Measurements from ENCODE around the gene SPATS2.

Gene SPATS2

GRCh38 chr12:49397000-49397399 is 29.7 kb downstream of the SPATS2 start:
- no peaks in the 10 kb centered on the region for H3K27me3 ChIP-seq (replicated peaks)
- no peak for DNase-seq
- H3K36me3 ChIP-seq (replicated peaks) = no peaks in the 10 kb centered on the region
- H3K27ac ChIP-seq = no peak overlapping the region
- in situ Hi-C loops (cut with HindIII; ENCODE audit: low pct_ligation_motif_present, low sequenced_read_pairs) = no loop called here
- no peak for TF ChIP-seq CTCF (IDR thresholded peaks at IDR 0.05; ENCODE audit: low read depth, low read length, missing control alignments)
- H3K4me3 ChIP-seq (ENCODE audit: low read depth, low read length) = no peak overlapping the region

- Histone ChIP-seq H3K27ac (no peak overlapping the region), H3K36me3 (replicated peaks) (no peaks in the 10 kb centered on the region), H3K4me3 (ENCODE audit: low read depth, low read length) (no peak overlapping the region), H3K27me3 (replicated peaks) (no peaks in the 10 kb centered on the region)
- TF ChIP-seq CTCF (IDR thresholded peaks at IDR 0.05; ENCODE audit: low read depth, low read length, missing control alignments) = no peak
- peak; percentile 6 for DNase-seq
- in situ Hi-C loops (cut with HindIII; ENCODE audit: low pct_ligation_motif_present, low sequenced_read_pairs) = no loop called here
These were observed 33.0 kb downstream of the SPATS2 start for GRCh38 chr12:49400304-49400703.

- no peak overlapping the region for H3K27ac ChIP-seq
- H3K4me3 ChIP-seq (ENCODE audit: low read depth, low read length) = no peak overlapping the region
- H3K36me3 ChIP-seq (replicated peaks) = no peaks in the 10 kb centered on the region
- DNase-seq = no peak
- in situ Hi-C loops (cut with HindIII; ENCODE audit: low pct_ligation_motif_present, low sequenced_read_pairs) = no loop called here
- no peaks in the 10 kb centered on the region for H3K27me3 ChIP-seq (replicated peaks)
- no peak for TF ChIP-seq CTCF (IDR thresholded peaks at IDR 0.05; ENCODE audit: low read depth, low read length, missing control alignments)
These were observed 36.7 kb downstream of the SPATS2 start for GRCh38 chr12:49403971-49404450.

- no peak for TF ChIP-seq CTCF (IDR thresholded peaks at IDR 0.05; ENCODE audit: low read depth, low read length, missing control alignments)
- H3K4me3 ChIP-seq (ENCODE audit: low read depth, low read length) = no peak overlapping the region
- in situ Hi-C loops (cut with HindIII; ENCODE audit: low pct_ligation_motif_present, low sequenced_read_pairs) = no loop called here
- no peaks in the 10 kb centered on the region for H3K27me3 ChIP-seq (replicated peaks)
- no peaks in the 10 kb centered on the region for H3K36me3 ChIP-seq (replicated peaks)
- no peak overlapping the region for H3K27ac ChIP-seq
- no peak for DNase-seq
These were observed 37.7 kb downstream of the SPATS2 start for GRCh38 chr12:49404956-49405355.

GRCh38 chr12:49410818-49411217 is 43.6 kb downstream of the SPATS2 start:
- no peak for DNase-seq
- no peak for TF ChIP-seq CTCF (IDR thresholded peaks at IDR 0.05; ENCODE audit: low read depth, low read length, missing control alignments)
- in situ Hi-C loops (cut with HindIII; ENCODE audit: low pct_ligation_motif_present, low sequenced_read_pairs) = no loop called here
- Histone ChIP-seq H3K4me3 (ENCODE audit: low read depth, low read length) (no peak overlapping the region), H3K27ac (no peak overlapping the region), H3K27me3 (replicated peaks) (no peaks in the 10 kb centered on the region), H3K36me3 (replicated peaks) (no peaks in the 10 kb centered on the region)

- in situ Hi-C loops (cut with HindIII; ENCODE audit: low pct_ligation_motif_present, low sequenced_read_pairs) = no loop called here
- H3K4me3 ChIP-seq (ENCODE audit: low read depth, low read length) = no peak overlapping the region
- H3K27ac ChIP-seq = no peak overlapping the region
- TF ChIP-seq CTCF (IDR thresholded peaks at IDR 0.05; ENCODE audit: low read depth, low read length, missing control alignments) = no peak
- no peaks in the 10 kb centered on the region for H3K36me3 ChIP-seq (replicated peaks)
- DNase-seq = no peak
- no peaks in the 10 kb centered on the region for H3K27me3 ChIP-seq (replicated peaks)
These were observed 45.7 kb downstream of the SPATS2 start for GRCh38 chr12:49413010-49413409.

Data from brain microvascular endothelial cell (primary cell).